ENCODE results near the gene CLN6.
A peak's percentile ranks its signal among the peaks of the same experiment; 100 is the strongest.

Gene CLN6

GRCh38 chr15:68229386-68230156, at the start of gene CLN6:
Gene CLN6 (minus strand): TSS chr15:68229728. CDS start chr15:68229584, 144 bp downstream.
- no peak for TF ChIP-seq CTCF (conservative IDR thresholded peaks at IDR 0.05; ENCODE audit: low read depth, low read length)
- H3K4me3 ChIP-seq (ENCODE audit: low read length), result peak within 1 kb of the TSS; percentile 78
- DNase-seq (ENCODE audit: low read depth), result peak; percentile 34

- peak overlapping the region; percentile 98 for H3K4me3 ChIP-seq (ENCODE audit: low read length)
- TF ChIP-seq CTCF (conservative IDR thresholded peaks at IDR 0.05; ENCODE audit: low read depth, low read length), result no peak
- DNase-seq (ENCODE audit: low read depth), result no peak
These were observed 49.3 kb upstream of the CLN6 start for GRCh38 chr15:68278595-68279405.

GRCh38 chr15:68278345-68278594, 48.7 kb upstream of the CLN6 start:
- peak overlapping the region; percentile 98 for H3K4me3 ChIP-seq (ENCODE audit: low read length)
- no peak for DNase-seq (ENCODE audit: low read depth)
- TF ChIP-seq CTCF (conservative IDR thresholded peaks at IDR 0.05; ENCODE audit: low read depth, low read length), result peak; percentile 42

GRCh38 chr15:68277603-68278344, 48.2 kb upstream of the CLN6 start, which contains the start of gene FEM1B:
Gene FEM1B (plus strand): TSS chr15:68277745. CDS start chr15:68278418, 673 bp downstream.
- no peak for TF ChIP-seq CTCF (conservative IDR thresholded peaks at IDR 0.05; ENCODE audit: low read depth, low read length)
- peak within 1 kb of the TSS; percentile 98 for H3K4me3 ChIP-seq (ENCODE audit: low read length)
- DNase-seq (ENCODE audit: low read depth), result no peak

GRCh38 chr15:68277131-68277602, 47.6 kb upstream of the CLN6 start:
- H3K4me3 ChIP-seq (ENCODE audit: low read length), result peak overlapping the region; percentile 98
- no peak for TF ChIP-seq CTCF (conservative IDR thresholded peaks at IDR 0.05; ENCODE audit: low read depth, low read length)
- no peak for DNase-seq (ENCODE audit: low read depth)

- peak overlapping the region; percentile 98 for H3K4me3 ChIP-seq (ENCODE audit: low read length)
- no peak for DNase-seq (ENCODE audit: low read depth)
- no peak for TF ChIP-seq CTCF (conservative IDR thresholded peaks at IDR 0.05; ENCODE audit: low read depth, low read length)
These were observed 47.1 kb upstream of the CLN6 start for GRCh38 chr15:68276668-68277067.
